WERI-Rb-1 (cell line): ENCODE results near the gene HSPA8.

Experiments
- DNase-seq: peaks from one replicate; pipeline ENCODE4 v3.0.0-alpha.2; 2020
- H3K27ac ChIP-seq: fragments of 250-450 bp; sonication (Bioruptor Pico); 2 replicates; pipeline ENCODE4 v1.5.1; 2020; ENCODE audit warnings: mild to moderate bottlenecking, moderate library complexity
- H3K27me3 ChIP-seq: fragments of 250-450 bp; sonication (Bioruptor Pico); 2 replicates; pipeline ENCODE4 v1.5.1; 2021; ENCODE audit warnings: mild to moderate bottlenecking, low read depth, moderate library complexity; ENCODE audit not compliant: insufficient read depth, severe bottlenecking
- H3K36me3 ChIP-seq: fragments of 250-450 bp; sonication (Bioruptor Pico); 2 replicates; pipeline ENCODE4 v1.5.1; 2020; ENCODE audit warnings: mild to moderate bottlenecking, moderate library complexity
- H3K4me3 ChIP-seq: 2 replicates; pipeline ENCODE4 v1.5.1; 2011; ENCODE audit warnings: low read depth, mild to moderate bottlenecking, control low read depth, low read length
- H3K9me3 ChIP-seq: fragments of 250-450 bp; sonication (Bioruptor Pico); 2 replicates; pipeline ENCODE4 v1.5.1; 2021; ENCODE audit warnings: mild to moderate bottlenecking, moderate library complexity; ENCODE audit not compliant: severe bottlenecking
- TF ChIP-seq, protein P1 (sequence below): IDR thresholded peaks from 2 replicates; pipeline ENCODE4 v1.5.1; 2011; ENCODE audit warnings: low read depth, mild to moderate bottlenecking, control low read depth, inconsistent platforms, low read length

Gene HSPA8

DNA sequence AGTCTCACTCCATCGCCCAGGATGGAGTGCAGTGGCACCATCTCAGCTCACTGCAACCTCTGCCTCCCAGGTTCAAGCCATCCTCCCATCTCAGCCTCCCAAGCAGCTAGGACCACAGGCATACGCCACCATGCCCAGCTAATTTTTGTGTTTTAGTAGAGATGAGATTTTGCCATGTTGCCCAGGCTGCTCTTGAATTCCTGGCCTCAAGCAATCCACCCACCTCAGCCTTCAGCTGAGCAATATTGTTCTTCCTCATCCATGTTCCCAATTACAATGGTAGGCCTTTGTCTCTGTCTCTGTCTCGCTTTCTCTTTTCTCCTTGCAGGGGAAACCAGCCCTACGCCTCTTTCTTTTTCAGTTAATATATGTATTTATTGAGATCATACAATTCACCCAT lies 10.3 kb downstream of the HSPA8 start:
- Histone ChIP-seq H3K9me3 (no peaks in the 10 kb centered on the region), H3K27ac (no peak overlapping the region), H3K27me3 (no peaks in the 10 kb centered on the region), H3K4me3 (no peak overlapping the region), H3K36me3 (peaks cover 39% of the 10 kb centered on the region)
- TF ChIP-seq, protein P1, sequence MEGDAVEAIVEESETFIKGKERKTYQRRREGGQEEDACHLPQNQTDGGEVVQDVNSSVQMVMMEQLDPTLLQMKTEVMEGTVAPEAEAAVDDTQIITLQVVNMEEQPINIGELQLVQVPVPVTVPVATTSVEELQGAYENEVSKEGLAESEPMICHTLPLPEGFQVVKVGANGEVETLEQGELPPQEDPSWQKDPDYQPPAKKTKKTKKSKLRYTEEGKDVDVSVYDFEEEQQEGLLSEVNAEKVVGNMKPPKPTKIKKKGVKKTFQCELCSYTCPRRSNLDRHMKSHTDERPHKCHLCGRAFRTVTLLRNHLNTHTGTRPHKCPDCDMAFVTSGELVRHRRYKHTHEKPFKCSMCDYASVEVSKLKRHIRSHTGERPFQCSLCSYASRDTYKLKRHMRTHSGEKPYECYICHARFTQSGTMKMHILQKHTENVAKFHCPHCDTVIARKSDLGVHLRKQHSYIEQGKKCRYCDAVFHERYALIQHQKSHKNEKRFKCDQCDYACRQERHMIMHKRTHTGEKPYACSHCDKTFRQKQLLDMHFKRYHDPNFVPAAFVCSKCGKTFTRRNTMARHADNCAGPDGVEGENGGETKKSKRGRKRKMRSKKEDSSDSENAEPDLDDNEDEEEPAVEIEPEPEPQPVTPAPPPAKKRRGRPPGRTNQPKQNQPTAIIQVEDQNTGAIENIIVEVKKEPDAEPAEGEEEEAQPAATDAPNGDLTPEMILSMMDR, result no peak
- DNase-seq, result no peak

DNA sequence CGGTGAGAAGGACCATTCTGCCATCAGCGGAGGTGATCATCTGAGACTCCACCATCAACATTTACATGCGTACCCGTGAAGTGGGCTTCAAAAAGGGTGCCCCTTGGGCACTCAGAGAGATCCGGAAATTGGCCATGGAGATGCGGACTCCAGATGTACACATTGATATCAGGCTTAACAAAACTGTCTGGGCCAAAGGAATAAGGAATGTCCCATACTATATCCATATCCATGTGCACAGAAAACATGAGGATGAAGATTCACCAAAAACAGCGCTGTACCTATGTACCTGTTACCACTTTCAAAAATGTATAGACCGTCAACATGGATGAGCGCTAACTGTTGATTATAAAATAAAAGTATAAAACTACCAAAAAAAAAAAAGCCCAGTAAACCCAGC lies 10.8 kb downstream of the HSPA8 start:
- H3K27me3 ChIP-seq, result no peaks in the 10 kb centered on the region
- H3K4me3 ChIP-seq, result no peak overlapping the region
- H3K27ac ChIP-seq, result no peak overlapping the region
- H3K36me3 ChIP-seq, result peaks cover 34% of the 10 kb centered on the region
- no peaks in the 10 kb centered on the region for H3K9me3 ChIP-seq
- TF ChIP-seq, protein P1, result no peak
- no peak for DNase-seq

- Histone ChIP-seq H3K9me3 (no peaks in the 10 kb centered on the region), H3K27me3 (no peaks in the 10 kb centered on the region), H3K27ac (no peak overlapping the region), H3K4me3 (no peak overlapping the region), H3K36me3 (peaks cover 5% of the 10 kb centered on the region)
- TF ChIP-seq, protein P1, result no peak
- DNase-seq, result no peak
Measured at GRCh38 chr11:123047947-123048293, 14.0 kb downstream of the HSPA8 start.

GRCh38 chr11:123047266-123047946 lies 14.5 kb downstream of the HSPA8 start:
- no peak overlapping the region for H3K27ac ChIP-seq
- TF ChIP-seq, protein P1, result no peak
- no peak overlapping the region for H3K4me3 ChIP-seq
- no peaks in the 10 kb centered on the region for H3K27me3 ChIP-seq
- DNase-seq, result no peak
- H3K36me3 ChIP-seq, result no peaks in the 10 kb centered on the region; the same call in none of the 2 replicates
- no peaks in the 10 kb centered on the region for H3K9me3 ChIP-seq

GRCh38 chr11:123046473-123047259 lies 15.3 kb downstream of the HSPA8 start:
- Histone ChIP-seq H3K27ac (no peak overlapping the region), H3K9me3 (no peaks in the 10 kb centered on the region), H3K4me3 (no peak overlapping the region), H3K27me3 (no peaks in the 10 kb centered on the region), H3K36me3 (no peaks in the 10 kb centered on the region; the same call in 1 of the 2 replicates)
- TF ChIP-seq, protein P1, result no peak
- DNase-seq, result no peak
